Heart left ventricle (tissue), 13 donors: ENCODE results near the gene PRKCSH.

Source experiments
- POLR2A ChIP-seq, 2 donors: fragments of 450-650 bp; IDR thresholded peaks; one replicate each; pipeline ENCODE4 v1.6.1; 2017; ENCODE audit warnings: antibody characterized with exemption in 2 of 2, mild to moderate bottlenecking in 2 of 2, moderate library complexity in 2 of 2
- TF ChIP-seq, protein P1 (sequence below), 12 donors: fragments of 200-600 bp; sonication (generic) in 4 of 12; IDR thresholded peaks; one replicate each; pipeline versions ENCODE4 v1.5.0 to v1.8.0; 2018 to 2022; ENCODE audit warnings: antibody characterized with exemption in 12 of 12, mild to moderate bottlenecking in 5 of 12
- donor health status: ischemic (EF 13 %, LVEDD 7.1; RV severe dilation, severe dysfunction).
- donor health status: DM: no; HTN: yes; CAD: no.
- donor health status: DM: no; HTN: no; CAD: no.
- donor health status: ischemic (EF 25% LVEDD 6.9; RV normal size, moderate dysfunction).
- donor health status: ischemic (EF 25% LVEDD 5.7; RV mildly dilated, moderate dysfunction).
- donor health status: ischemic (EF 35%, LVEDD 5.7; RV mildly dilated, moderate dysfunction).
- donor health status: nonischemic (EF 11% LVEDD 7.7; RV severe dilation, severe dysfunction).
- donor health status: DM: yes; HTN: yes; CAD: no.
- donor health status: PGD.
- donor health status: ischemic (EF 29% LVEDD 5.4; RV normal size, mild dysfunction).
- donor health status: nonischemic (EF 23%, LVEDD 6.1; RV moderate dilation, normal function).

DNA sequence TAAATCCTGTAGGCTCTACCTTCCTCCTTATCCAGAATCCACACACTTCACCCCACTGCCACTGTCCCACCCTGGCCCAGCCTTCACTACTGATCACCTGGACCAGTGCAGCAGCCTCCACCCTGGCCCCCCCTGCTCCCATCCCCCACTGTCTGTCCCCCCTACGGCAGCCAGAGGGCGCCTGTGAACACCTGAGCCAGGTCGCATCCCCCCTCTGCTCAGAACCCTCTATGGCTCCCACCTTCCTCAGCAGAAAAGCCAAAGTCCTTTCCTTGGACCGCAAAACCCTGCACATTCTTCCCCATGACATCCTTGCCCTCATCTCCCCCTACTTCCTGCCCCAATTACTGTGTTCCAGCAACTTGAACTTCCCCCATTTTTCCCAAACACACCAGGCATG is 24.8 kb downstream of the PRKCSH start:
- TF ChIP-seq, protein P1, sequence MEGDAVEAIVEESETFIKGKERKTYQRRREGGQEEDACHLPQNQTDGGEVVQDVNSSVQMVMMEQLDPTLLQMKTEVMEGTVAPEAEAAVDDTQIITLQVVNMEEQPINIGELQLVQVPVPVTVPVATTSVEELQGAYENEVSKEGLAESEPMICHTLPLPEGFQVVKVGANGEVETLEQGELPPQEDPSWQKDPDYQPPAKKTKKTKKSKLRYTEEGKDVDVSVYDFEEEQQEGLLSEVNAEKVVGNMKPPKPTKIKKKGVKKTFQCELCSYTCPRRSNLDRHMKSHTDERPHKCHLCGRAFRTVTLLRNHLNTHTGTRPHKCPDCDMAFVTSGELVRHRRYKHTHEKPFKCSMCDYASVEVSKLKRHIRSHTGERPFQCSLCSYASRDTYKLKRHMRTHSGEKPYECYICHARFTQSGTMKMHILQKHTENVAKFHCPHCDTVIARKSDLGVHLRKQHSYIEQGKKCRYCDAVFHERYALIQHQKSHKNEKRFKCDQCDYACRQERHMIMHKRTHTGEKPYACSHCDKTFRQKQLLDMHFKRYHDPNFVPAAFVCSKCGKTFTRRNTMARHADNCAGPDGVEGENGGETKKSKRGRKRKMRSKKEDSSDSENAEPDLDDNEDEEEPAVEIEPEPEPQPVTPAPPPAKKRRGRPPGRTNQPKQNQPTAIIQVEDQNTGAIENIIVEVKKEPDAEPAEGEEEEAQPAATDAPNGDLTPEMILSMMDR (IDR thresholded peaks at IDR 0.05) = peak in 3 of 12 donors; percentile 9 to 19 (median 14)
- no peak for TF ChIP-seq POLR2A (IDR thresholded peaks at IDR 0.05)
